Activated naive CD4-positive, alpha-beta T cell treated with anti-CD3 and anti-CD28 coated beads, Interleukin-2, amount 10 ng/mL, durations not matched to agents 7 days and 5 days (primary cell): ENCODE results near the gene CFAP119.
A peak's percentile ranks its signal among the peaks of the same experiment; 100 is the strongest.

Experiments
- CTCF ChIA-PET: fragments of 350-600 bp; sonication (Branson Sonifier 250); formaldehyde crosslinking; loops from one replicate; lab custom pipeline; 2021; ENCODE audit warnings: antibody characterized with exemption; lab: Charles Lee
- DNase-seq: peaks from one replicate; pipeline ENCODE4 v3.0.0-alpha.2; 2020
- H3K27ac Mint-ChIP-seq: one replicate; pipeline ENCODE4 v1.8.0; 2021; ENCODE audit warnings: mild to moderate bottlenecking, moderate library complexity, mixed read lengths
- H3K27me3 Mint-ChIP-seq: one replicate; pipeline ENCODE4 v1.8.0; 2021; ENCODE audit warnings: mild to moderate bottlenecking, mixed read lengths
- H3K36me3 Mint-ChIP-seq: one replicate; pipeline ENCODE4 v1.8.0; 2021; ENCODE audit warnings: mixed read lengths
- H3K4me1 Mint-ChIP-seq: one replicate; pipeline ENCODE4 v1.8.0; 2021; ENCODE audit warnings: mixed read lengths
- H3K4me3 Mint-ChIP-seq: one replicate; pipeline ENCODE4 v1.8.0; 2021; ENCODE audit warnings: mild to moderate bottlenecking, moderate library complexity, mixed read lengths
- H3K9me3 Mint-ChIP-seq: one replicate; pipeline ENCODE4 v1.8.0; 2021; ENCODE audit warnings: mixed read lengths

CFAP119 gene

DNA sequence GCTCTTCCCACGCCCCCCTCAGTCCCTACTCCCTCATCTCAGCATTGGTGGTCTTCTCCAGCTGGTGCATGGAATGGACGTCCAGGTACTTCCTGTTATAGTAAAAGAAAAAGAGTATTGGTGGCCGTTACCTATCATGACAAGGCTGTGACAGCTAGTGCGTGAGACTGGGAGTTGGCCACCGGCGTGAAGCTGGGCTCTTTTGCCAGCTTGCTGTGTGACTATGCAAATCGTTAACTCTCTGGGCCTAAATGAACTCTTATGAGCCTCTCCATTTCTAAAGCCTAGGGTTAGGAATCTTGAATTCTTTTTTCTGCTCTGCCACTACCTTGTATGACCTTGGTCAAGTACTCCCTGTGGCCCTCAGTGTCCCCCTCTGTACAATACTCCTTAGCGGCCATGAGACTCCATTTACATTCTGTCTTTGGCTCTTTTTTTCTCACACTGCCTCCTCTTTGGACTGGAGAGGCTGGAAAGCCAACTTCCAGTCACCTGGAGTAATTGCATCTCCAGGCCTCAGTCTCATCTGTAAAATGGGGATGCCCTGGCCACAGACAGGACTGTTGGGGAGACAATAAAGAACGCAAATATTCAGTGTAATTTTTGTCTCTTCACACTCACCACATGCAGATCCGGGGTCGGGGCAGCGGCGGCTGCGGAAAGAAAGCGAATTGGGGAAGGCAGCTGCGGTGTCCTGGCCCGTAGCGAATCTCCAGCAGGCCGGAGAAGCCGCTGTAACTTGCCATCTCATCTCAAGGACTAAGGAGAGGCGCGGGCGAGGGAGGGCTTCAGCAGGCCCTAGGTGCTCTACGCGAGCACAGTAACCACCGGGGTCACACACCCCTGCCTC, 1.1 kb downstream of the CFAP119 start:
- H3K27me3 Mint-ChIP-seq, result no peaks in the 10 kb centered on the region
- peaks cover 26% of the 10 kb centered on the region for H3K4me1 Mint-ChIP-seq
- H3K36me3 Mint-ChIP-seq, result peaks cover 21% of the 10 kb centered on the region
- CTCF ChIA-PET, result interaction anchor here (0.8 to 1.6 kb wide), 2 partner anchors 14 to 54 kb away, joined by 3 to 5 read pairs; no protein-coding TSS in a partner anchor
- H3K4me3 Mint-ChIP-seq, result peak overlapping the region; percentile 96
- no peaks in the 10 kb centered on the region for H3K9me3 Mint-ChIP-seq
- H3K27ac Mint-ChIP-seq, result peak overlapping the region; percentile 52
- no peak for DNase-seq

DNA sequence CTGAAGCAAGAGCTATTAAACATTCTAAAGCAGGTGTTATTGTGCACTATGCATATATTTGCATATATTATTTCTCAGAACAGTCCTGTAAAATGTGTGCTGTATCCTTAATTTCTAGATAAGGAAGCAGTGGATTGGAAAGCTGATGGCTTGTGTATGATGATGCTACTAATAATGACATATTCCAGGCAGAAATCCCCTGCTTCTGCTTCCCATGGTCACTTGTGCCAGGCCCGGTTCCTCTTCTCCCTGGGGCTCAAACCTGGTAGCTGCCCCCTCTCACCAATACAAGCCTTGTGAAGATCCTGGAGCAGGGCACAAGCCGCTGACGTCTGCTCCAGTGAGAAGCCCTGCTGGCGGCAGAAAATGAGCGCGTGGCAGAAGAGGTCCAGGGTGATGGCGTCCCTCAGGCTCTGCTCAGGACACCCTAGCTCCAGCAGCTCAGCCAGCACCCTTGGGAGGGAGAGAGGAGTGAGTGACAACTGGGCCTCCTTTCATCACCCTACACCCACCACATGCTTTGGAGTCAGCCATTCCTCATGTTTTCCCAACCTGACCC, 1.8 kb downstream of the CFAP119 start:
- Mint-ChIP-seq H3K4me1 (peaks cover 26% of the 10 kb centered on the region), H3K36me3 (peaks cover 16% of the 10 kb centered on the region), H3K27ac (no peak overlapping the region), H3K4me3 (peak overlapping the region; percentile 16), H3K27me3 (no peaks in the 10 kb centered on the region), H3K9me3 (no peaks in the 10 kb centered on the region)
- no peak for DNase-seq
- CTCF ChIA-PET, result interaction anchor here (0.8 to 1.6 kb wide), 3 partner anchors 13 to 55 kb away, joined by 3 to 5 read pairs (median 3); no protein-coding TSS in a partner anchor

DNA sequence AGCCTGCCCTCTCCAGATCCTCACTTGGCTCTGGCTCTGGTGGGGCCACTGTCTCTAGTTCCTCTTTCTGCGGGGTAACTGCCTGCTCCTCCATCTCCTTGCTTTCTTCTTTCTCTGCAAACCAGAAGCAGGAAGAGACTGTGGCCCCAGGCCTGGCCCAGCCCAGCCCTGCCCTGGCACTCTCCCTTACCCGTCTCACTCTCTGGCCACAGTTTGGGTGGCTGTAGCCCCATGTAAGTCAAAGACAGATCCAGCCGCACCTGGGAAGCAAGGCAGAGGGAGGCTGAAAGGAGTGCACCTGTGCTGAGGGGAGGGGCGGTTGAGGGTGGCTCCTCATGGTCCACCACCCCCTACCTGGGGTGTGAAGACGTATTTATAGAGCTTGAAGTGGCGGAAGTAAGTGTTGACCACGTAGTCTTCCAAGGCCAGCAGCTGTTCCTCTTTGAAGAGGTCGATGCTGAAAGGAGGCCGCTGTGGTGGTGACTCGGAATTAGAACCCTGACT, 2.8 kb downstream of the CFAP119 start:
- Mint-ChIP-seq H3K9me3 (no peaks in the 10 kb centered on the region), H3K36me3 (peaks cover 15% of the 10 kb centered on the region), H3K4me1 (peaks cover 26% of the 10 kb centered on the region), H3K4me3 (no peak overlapping the region), H3K27me3 (no peaks in the 10 kb centered on the region), H3K27ac (no peak overlapping the region)
- CTCF ChIA-PET, result interaction anchor here (1.4 to 1.6 kb wide), 2 partner anchors 12 to 35 kb away, joined by 3 to 5 read pairs; no protein-coding TSS in a partner anchor
- no peak for DNase-seq

DNA sequence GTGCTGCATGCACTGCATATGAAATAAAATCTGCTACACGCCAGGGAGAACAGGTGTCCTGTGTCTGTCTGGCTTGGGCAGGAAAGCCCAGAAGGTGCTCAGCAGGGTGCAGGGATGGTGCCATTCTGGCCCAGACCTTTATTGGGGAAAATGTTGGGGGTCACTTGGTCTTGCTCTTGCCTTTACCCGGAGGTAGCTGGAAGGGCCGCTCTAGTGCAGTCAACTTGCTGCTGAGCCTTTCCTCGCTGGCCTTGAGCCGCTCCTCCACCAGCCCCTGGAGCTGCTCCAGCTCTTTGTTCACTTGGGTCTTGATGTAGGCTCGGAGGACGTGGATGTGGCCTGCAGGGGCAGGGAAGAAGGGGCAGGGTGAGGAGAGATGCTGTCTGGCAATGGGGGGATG, 4.5 kb downstream of the CFAP119 start:
- CTCF ChIA-PET, result interaction anchor here (0.6 to 1.3 kb wide), 2 partner anchors 20 to 217 kb away, joined by 3 read pairs; no protein-coding TSS in a partner anchor
- Mint-ChIP-seq H3K9me3 (no peaks in the 10 kb centered on the region), H3K27ac (no peak overlapping the region), H3K4me3 (no peak overlapping the region), H3K27me3 (no peaks in the 10 kb centered on the region), H3K4me1 (peaks cover 10% of the 10 kb centered on the region), H3K36me3 (peaks cover 12% of the 10 kb centered on the region)
- no peak for DNase-seq

DNA sequence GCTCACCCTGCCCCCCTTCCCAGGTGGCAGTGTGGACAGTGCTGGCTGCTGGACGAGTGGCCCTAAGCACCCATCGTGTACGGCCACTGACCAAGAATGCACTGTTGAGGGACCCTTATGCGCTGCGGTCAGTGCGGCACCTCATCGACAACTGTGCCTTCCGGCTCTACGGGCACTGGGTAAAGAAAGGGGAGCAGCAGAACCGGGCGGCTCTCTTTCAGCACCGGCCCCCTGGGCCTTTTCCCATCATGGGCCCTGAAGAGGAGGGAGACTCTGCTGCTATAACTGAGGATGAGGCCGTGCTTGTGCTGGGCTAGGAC, 5.1 kb downstream of the CFAP119 start:
- DNase-seq, result no peak
- Mint-ChIP-seq H3K4me1 (peaks cover 10% of the 10 kb centered on the region), H3K36me3 (peaks cover 12% of the 10 kb centered on the region), H3K27me3 (no peaks in the 10 kb centered on the region), H3K4me3 (no peak overlapping the region), H3K9me3 (no peaks in the 10 kb centered on the region), H3K27ac (no peak overlapping the region)
- CTCF ChIA-PET, result interaction anchor here (0.6 kb wide), 1 partner anchor 217 kb away, joined by 3 read pairs; no protein-coding TSS in a partner anchor

DNA sequence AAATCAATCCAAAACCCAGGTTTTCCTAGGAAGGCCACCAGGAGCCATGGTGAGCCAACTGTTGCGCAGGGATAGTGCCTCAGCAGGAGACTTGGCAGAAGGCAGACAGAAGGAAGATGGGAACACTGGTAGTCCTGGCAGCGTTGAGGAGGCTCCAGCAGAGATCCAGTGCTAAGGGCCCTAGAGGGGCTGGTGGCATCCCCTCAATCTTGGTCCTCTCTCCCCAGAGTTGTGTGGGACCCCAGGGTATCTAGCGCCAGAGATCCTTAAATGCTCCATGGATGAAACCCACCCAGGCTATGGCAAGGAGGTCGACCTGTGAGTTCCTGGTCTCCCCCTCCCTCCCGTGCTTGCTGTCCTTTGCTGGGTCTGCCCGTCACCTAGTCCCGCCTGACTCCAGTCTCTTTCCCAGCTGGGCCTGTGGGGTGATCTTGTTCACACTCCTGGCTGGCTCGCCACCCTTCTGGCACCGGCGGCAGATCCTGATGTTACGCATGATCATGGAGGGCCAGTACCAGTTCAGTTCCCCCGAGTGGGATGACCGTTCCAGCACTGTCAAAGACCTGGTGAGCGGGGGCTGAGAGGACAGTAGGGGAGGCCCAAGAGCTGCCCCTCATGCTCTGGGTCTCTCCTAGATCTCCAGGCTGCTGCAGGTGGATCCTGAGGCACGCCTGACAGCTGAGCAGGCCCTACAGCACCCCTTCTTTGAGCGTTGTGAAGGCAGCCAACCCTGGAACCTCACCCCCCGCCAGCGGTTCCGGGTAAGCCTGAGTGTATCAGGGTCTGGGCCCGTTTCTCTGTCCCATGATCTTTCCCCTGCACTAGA, 5.7 kb downstream of the CFAP119 start:
- no peaks in the 10 kb centered on the region for H3K9me3 Mint-ChIP-seq
- no peak overlapping the region for H3K27ac Mint-ChIP-seq
- peaks cover 18% of the 10 kb centered on the region for H3K36me3 Mint-ChIP-seq
- CTCF ChIA-PET, result no interaction called here
- peaks cover 9% of the 10 kb centered on the region for H3K4me1 Mint-ChIP-seq
- no peak overlapping the region for H3K4me3 Mint-ChIP-seq
- DNase-seq, result no peak
- H3K27me3 Mint-ChIP-seq, result no peaks in the 10 kb centered on the region

DNA sequence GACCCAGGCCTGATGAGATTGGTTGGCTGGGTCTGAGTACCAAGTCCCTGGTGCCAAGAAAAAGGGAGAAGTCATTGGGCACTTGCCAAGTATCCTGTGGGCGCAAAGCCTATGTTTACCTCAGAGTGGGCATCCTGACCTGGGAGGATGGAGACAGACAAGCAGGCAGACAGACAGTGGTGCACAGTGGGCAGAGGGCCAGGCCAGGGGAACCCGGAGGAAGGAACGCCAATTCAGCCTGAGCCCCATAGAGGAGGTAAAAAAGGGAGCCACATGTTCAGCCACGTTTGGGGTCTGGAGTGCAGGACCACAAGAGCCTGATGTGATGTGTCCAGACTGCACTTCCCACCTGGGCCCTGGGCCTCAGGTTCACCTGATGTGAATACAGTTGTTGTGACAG, 8.3 kb downstream of the CFAP119 start:
- Mint-ChIP-seq H3K27ac (no peak overlapping the region), H3K9me3 (no peaks in the 10 kb centered on the region), H3K4me3 (no peak overlapping the region), H3K27me3 (no peaks in the 10 kb centered on the region), H3K36me3 (peaks cover 19% of the 10 kb centered on the region), H3K4me1 (peaks cover 14% of the 10 kb centered on the region)
- CTCF ChIA-PET, result no interaction called here
- DNase-seq, result no peak

DNA sequence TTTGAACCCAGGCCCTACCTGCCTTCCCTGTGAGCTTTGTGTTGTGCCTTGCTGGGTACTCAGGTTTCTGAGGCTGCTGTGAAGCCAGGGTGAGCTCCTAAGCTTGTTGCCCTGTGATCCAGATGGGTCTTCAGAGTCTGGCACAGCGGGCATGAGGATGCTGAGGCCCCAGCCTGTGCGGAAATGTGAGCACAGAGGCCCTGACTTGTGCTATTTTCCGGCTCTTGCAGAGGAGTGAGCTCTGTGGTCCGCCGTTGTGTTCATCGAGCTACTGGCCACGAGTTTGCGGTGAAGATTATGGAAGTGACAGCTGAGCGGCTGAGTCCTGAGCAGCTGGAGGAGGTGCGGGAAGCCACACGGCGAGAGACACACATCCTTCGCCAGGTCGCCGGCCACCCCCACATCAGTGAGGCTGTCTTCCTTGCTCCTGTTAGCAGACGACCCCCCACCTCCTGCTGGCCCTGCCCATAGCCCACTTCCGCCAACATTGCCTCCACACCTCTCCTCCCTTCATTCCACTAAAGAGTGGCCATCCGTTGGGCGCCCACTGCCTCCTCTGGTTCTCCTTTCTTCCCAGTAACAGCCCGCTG, 10.9 kb downstream of the CFAP119 start:
- CTCF ChIA-PET, result no interaction called here
- H3K9me3 Mint-ChIP-seq, result no peaks in the 10 kb centered on the region
- peak overlapping the region; percentile 43 for H3K27ac Mint-ChIP-seq
- peak overlapping the region; percentile 22 for H3K4me3 Mint-ChIP-seq
- H3K27me3 Mint-ChIP-seq, result no peaks in the 10 kb centered on the region
- H3K4me1 Mint-ChIP-seq, result peaks cover 28% of the 10 kb centered on the region
- no peak for DNase-seq
- peaks cover 19% of the 10 kb centered on the region for H3K36me3 Mint-ChIP-seq

DNA sequence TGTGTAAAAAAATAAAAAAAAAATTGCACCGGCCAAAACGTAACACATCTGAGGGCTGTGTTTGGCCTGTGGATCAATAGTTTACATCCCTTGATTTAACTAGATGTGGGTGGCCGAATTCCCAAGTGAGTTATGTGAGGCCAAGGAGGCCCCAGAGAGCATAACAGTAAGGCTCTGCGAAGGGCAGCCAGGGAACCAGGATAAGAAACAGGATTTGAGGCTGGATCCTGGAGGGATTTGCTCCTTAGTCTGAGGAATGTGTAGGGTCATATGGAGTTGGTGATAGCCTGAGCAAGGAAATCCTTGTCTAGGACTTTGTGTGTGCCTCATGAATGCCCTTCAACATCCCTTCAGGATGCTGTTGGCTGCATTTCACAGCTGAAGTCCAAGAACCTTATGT, 11.7 kb downstream of the CFAP119 start:
- H3K36me3 Mint-ChIP-seq, result peaks cover 17% of the 10 kb centered on the region
- DNase-seq, result no peak
- H3K9me3 Mint-ChIP-seq, result no peaks in the 10 kb centered on the region
- CTCF ChIA-PET, result no interaction called here
- no peak overlapping the region for H3K4me3 Mint-ChIP-seq
- H3K27ac Mint-ChIP-seq, result no peak overlapping the region
- no peaks in the 10 kb centered on the region for H3K27me3 Mint-ChIP-seq
- peaks cover 28% of the 10 kb centered on the region for H3K4me1 Mint-ChIP-seq

DNA sequence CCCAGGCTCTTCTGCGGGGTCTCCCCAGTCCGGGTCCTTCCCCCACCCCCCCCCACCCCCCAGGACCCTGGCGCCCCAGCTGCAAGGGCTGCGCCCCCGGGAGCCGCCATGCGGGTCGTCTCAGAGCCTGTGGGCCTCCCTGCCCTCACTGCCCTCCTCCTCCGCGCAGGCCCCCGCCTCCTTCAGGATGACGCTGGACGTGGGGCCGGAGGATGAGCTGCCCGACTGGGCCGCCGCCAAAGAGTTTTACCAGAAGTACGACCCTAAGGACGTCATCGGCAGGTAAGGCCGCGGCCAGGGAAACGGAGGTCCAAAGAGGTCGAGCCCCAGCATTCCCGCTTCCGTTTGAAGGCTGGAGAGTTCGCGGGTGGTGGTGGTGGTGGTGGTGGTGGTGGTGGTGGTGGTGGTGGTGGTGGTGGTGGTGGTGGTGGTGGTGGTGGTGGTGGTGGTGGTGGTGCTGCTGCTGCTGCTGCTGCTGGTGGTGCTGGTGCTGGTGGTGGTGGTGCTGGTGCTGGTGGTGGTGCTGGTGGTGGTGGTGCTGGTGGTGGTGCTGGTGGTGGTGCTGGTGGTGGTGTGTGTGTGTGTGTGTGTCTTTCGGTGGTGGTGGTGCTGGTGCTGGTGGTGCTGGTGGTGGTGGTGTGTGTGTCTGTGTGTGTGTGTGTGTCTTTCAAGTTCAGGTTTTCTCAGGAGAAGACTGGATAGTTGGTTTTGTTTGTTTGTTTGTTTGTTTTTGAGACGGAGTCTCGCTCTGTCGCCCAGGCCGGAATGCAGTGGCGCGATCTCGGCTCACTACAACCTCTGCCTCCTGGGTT, 13.0 kb downstream of the CFAP119 start:
- peaks cover 19% of the 10 kb centered on the region for H3K36me3 Mint-ChIP-seq
- no peaks in the 10 kb centered on the region for H3K9me3 Mint-ChIP-seq
- H3K27ac Mint-ChIP-seq, result peak overlapping the region; percentile 88
- peaks cover 28% of the 10 kb centered on the region for H3K4me1 Mint-ChIP-seq
- CTCF ChIA-PET, result interaction anchor here (1.0 kb wide), 2 partner anchors 55 to 97 kb away, joined by 3 to 4 read pairs; no protein-coding TSS in a partner anchor
- peak overlapping the region; percentile 92 for H3K4me3 Mint-ChIP-seq
- peak; percentile 60 for DNase-seq
- no peaks in the 10 kb centered on the region for H3K27me3 Mint-ChIP-seq

DNA sequence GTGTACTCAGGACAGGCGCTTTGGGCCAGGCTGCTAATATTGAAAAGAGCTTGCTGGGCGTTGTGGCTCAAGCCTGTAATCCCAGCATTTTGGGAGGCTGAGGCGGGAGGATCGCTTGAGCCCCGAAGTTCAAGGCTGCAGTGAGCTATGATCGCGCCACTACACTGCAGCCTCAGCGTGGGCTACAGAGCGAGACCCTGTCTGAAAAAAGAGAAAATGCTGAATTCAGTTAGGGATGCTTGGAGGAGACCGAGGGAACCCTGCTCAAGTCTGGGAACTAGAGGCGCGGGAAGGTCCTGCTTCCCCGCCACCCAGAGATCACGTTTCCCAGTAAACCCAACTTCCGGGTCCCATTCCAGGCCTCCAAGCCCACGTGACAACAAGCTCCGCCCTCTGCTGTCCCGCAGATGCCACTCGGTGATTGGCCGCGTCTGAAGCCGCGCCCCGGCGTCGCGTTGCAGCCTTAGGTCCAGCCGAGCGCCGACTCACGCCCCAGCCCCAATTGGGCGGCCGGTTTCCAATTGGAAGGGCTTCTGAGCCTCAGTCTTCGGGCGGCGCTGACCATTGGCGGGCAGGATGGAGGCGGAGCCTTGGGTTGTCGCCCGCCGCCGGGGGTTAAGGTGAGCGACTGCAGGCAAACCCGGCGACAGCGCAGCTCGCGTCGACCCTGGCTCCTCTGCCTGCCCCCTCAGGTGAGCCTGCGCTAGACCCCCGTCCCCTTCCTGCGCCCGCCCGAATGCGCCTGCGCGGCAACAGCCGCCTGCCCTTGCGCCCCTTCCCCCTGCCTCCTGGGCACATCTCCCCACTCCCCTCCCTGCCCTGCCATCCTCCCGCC, 13.8 kb downstream of the CFAP119 start, which contains the start of gene PHKG2:
PHKG2 (plus strand) TSS at position 627 of the 835 bp plus-strand sequence. CDS start 396 bp downstream, outside the sequence.
- H3K27me3 Mint-ChIP-seq, result no peaks in the 10 kb centered on the region
- DNase-seq, result peak; percentile 99
- peaks cover 23% of the 10 kb centered on the region for H3K36me3 Mint-ChIP-seq
- peaks cover 28% of the 10 kb centered on the region for H3K4me1 Mint-ChIP-seq
- no peaks in the 10 kb centered on the region for H3K9me3 Mint-ChIP-seq
- CTCF ChIA-PET, result interaction anchor here (1.0 to 1.2 kb wide), 4 partner anchors 14 to 97 kb away, joined by 3 to 4 read pairs (median 4); no protein-coding TSS in a partner anchor
- H3K4me3 Mint-ChIP-seq, result peak within 1 kb of the TSS; percentile 92
- H3K27ac Mint-ChIP-seq, result peak within 1 kb of the TSS; percentile 90

DNA sequence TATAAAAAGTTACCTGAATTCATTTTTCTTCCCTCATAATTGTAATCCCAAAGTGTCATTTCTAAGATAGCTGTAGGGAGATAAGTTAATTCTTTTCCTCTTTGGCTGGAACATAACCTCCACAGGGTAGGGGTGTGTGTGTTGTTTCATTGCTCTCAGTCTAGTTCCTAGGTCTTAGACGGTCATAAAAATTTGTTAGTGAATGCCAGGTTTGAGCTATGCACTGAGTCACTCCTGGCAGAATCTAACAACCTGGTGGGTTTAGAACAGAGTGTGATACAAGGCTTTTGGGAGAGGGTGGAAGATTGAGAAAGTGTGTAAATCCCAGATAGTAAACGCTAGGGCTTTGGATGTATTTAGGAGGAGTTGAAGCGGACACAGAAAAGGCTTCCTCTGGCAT, 14.5 kb downstream of the CFAP119 start:
- Mint-ChIP-seq H3K27ac (peak overlapping the region; percentile 90), H3K27me3 (no peaks in the 10 kb centered on the region), H3K9me3 (no peaks in the 10 kb centered on the region), H3K4me3 (peak overlapping the region; percentile 92), H3K4me1 (peaks cover 28% of the 10 kb centered on the region), H3K36me3 (peaks cover 23% of the 10 kb centered on the region)
- DNase-seq, result no peak
- CTCF ChIA-PET, result interaction anchor here (1.0 to 1.2 kb wide), 5 partner anchors 13 to 98 kb away, joined by 3 to 5 read pairs (median 4); no protein-coding TSS in a partner anchor
